Measurements from ENCODE around the gene DMPK.

DNA sequence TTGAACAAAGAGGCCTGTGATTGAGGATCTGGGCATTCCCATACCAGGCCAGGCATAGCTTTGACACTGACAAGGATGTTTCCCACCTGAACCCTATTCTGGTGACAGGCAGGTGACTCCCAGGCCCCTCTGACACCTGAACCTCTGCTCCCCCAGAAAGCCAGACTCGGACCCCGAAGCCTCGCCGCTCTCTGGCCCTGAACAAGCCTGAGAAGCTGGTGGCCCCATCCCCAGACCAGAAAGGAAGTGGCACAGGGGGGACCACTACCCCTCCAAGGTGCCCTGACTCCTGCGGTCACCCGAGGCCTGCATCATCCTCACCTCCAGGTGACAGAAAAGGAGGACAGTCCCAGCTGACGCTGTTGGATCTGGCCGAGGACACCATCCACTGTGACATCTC, 28.0 kb downstream of the DMPK start:
- TF ChIP-seq POLR2AphosphoS5 (IDR thresholded peaks at IDR 0.05), result no peak
- no peak for TF ChIP-seq CTCF (IDR thresholded peaks at IDR 0.05)

Measured in breast epithelium (tissue), 3 donors.